ENCODE data around the gene TRIM14.

GRCh38 chr9:98152526-98152925, 33.5 kb upstream of the TRIM14 start:
- TF ChIP-seq CREM (CRISPR knock-in tag; IDR thresholded peaks at IDR 0.05) (no peak), ZNF416 (CRISPR knock-in tag; IDR thresholded peaks at IDR 0.05) (no peak), NR2C2 (CRISPR knock-in tag; IDR thresholded peaks at IDR 0.05) (no peak), RORB (CRISPR knock-in tag; IDR thresholded peaks at IDR 0.05) (no peak), ZNF232 (CRISPR knock-in tag; IDR thresholded peaks at IDR 0.05) (no peak), ELF4 (CRISPR knock-in tag; IDR thresholded peaks at IDR 0.05; ENCODE audit: low read depth) (no peak), ZNF317 (CRISPR knock-in tag; IDR thresholded peaks at IDR 0.05; ENCODE audit: borderline replicate concordance, low read depth) (no peak), FOXJ3 (CRISPR knock-in tag; IDR thresholded peaks at IDR 0.05; ENCODE audit: borderline replicate concordance) (no peak), USF2 (CRISPR knock-in tag; IDR thresholded peaks at IDR 0.05) (no peak), SP1 (CRISPR knock-in tag; conservative IDR thresholded peaks at IDR 0.05) (no peak)
- TF ChIP-seq, protein P1, sequence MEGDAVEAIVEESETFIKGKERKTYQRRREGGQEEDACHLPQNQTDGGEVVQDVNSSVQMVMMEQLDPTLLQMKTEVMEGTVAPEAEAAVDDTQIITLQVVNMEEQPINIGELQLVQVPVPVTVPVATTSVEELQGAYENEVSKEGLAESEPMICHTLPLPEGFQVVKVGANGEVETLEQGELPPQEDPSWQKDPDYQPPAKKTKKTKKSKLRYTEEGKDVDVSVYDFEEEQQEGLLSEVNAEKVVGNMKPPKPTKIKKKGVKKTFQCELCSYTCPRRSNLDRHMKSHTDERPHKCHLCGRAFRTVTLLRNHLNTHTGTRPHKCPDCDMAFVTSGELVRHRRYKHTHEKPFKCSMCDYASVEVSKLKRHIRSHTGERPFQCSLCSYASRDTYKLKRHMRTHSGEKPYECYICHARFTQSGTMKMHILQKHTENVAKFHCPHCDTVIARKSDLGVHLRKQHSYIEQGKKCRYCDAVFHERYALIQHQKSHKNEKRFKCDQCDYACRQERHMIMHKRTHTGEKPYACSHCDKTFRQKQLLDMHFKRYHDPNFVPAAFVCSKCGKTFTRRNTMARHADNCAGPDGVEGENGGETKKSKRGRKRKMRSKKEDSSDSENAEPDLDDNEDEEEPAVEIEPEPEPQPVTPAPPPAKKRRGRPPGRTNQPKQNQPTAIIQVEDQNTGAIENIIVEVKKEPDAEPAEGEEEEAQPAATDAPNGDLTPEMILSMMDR (IDR thresholded peaks at IDR 0.05) = no peak
- TF ChIP-seq, protein P2, sequence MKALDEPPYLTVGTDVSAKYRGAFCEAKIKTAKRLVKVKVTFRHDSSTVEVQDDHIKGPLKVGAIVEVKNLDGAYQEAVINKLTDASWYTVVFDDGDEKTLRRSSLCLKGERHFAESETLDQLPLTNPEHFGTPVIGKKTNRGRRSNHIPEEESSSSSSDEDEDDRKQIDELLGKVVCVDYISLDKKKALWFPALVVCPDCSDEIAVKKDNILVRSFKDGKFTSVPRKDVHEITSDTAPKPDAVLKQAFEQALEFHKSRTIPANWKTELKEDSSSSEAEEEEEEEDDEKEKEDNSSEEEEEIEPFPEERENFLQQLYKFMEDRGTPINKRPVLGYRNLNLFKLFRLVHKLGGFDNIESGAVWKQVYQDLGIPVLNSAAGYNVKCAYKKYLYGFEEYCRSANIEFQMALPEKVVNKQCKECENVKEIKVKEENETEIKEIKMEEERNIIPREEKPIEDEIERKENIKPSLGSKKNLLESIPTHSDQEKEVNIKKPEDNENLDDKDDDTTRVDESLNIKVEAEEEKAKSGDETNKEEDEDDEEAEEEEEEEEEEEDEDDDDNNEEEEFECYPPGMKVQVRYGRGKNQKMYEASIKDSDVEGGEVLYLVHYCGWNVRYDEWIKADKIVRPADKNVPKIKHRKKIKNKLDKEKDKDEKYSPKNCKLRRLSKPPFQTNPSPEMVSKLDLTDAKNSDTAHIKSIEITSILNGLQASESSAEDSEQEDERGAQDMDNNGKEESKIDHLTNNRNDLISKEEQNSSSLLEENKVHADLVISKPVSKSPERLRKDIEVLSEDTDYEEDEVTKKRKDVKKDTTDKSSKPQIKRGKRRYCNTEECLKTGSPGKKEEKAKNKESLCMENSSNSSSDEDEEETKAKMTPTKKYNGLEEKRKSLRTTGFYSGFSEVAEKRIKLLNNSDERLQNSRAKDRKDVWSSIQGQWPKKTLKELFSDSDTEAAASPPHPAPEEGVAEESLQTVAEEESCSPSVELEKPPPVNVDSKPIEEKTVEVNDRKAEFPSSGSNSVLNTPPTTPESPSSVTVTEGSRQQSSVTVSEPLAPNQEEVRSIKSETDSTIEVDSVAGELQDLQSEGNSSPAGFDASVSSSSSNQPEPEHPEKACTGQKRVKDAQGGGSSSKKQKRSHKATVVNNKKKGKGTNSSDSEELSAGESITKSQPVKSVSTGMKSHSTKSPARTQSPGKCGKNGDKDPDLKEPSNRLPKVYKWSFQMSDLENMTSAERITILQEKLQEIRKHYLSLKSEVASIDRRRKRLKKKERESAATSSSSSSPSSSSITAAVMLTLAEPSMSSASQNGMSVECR (CRISPR knock-in tag; IDR thresholded peaks at IDR 0.05; ENCODE audit: borderline replicate concordance) = no peak

Data from WTC11 (cell line).